ENCODE results near the gene ANO6.

- TF ChIP-seq POLR2AphosphoS5 (IDR thresholded peaks at IDR 0.05; ENCODE audit: low read depth, low read length): no peak
- TF ChIP-seq POLR2A (IDR thresholded peaks at IDR 0.05; ENCODE audit: low read depth, low read length): no peak
- TF ChIP-seq SPI1 (IDR thresholded peaks at IDR 0.05; ENCODE audit: low read depth, low read length): no peak
- no peak for TF ChIP-seq POU2F2 (IDR thresholded peaks at IDR 0.05; ENCODE audit: low read depth, low read length)
Observed at GRCh38 chr12:45469902-45470301, 254.0 kb downstream of the ANO6 start.

Data from GM12891 (cell line).